WTC11 (cell line): ENCODE data around the gene TMEM63B. TPM values are rescaled to one million over a fixed set of nuclear protein-coding genes. Genes with fewer than 3 reads are reported as not detected.

ENCODE experiments used
- ATAC-seq: fragments of 200-7000 bp; cut with Tn5 transposase; 2 replicates; pipeline ENCODE4 v1.10.0; 2021; ENCODE audit warnings: mild to moderate bottlenecking, moderate library complexity
- CTCF ChIA-PET: fragments of 300-600 bp; sonication (Branson Sonifier 250); formaldehyde crosslinking; loops from one replicate; lab custom pipeline; 2021; ENCODE audit warnings: antibody characterized with exemption; lab: Charles Lee
- POLR2A ChIA-PET: fragments of 350-600 bp; sonication (Branson Sonifier 250); formaldehyde crosslinking; loops from one replicate; lab custom pipeline; 2021; ENCODE audit warnings: antibody characterized with exemption; lab: Charles Lee
- DNase-seq: peaks from one replicate; pipeline ENCODE4 v3.0.0; 2021; ENCODE audit warnings: low spot score
- H3K27ac Mint-ChIP-seq: 2 replicates; pipeline ENCODE4 v1.8.0; 2021; ENCODE audit warnings: mixed read lengths
- H3K27me3 Mint-ChIP-seq: 2 replicates; pipeline ENCODE4 v1.8.0; 2021; ENCODE audit warnings: low read depth, mild to moderate bottlenecking, moderate library complexity, mixed read lengths
- H3K36me3 Mint-ChIP-seq: 2 replicates; pipeline ENCODE4 v1.8.0; 2021; ENCODE audit warnings: mixed read lengths
- H3K4me1 Mint-ChIP-seq: 2 replicates; pipeline ENCODE4 v1.8.0; 2022; ENCODE audit warnings: mixed read lengths
- H3K4me3 Mint-ChIP-seq: 2 replicates; pipeline ENCODE4 v1.8.0; 2021; ENCODE audit warnings: mild to moderate bottlenecking, moderate library complexity, mixed read lengths
- H3K9me3 Mint-ChIP-seq: 2 replicates; pipeline ENCODE4 v1.8.0; 2021; ENCODE audit warnings: mixed read lengths
- AFF4 ChIP-seq: sonication (generic); formaldehyde crosslinking; IDR thresholded peaks from 2 replicates; pipeline ENCODE4 v1.8.1; 2023; ENCODE audit warnings: mild to moderate bottlenecking, missing genetic modification reagents, borderline replicate concordance
- PRDM15 ChIP-seq: sonication (generic); formaldehyde crosslinking; IDR thresholded peaks from 2 replicates; pipeline ENCODE4 v1.8.0; 2022; ENCODE audit warnings: missing genetic modification reagents
- RELA ChIP-seq: sonication (generic); formaldehyde crosslinking; IDR thresholded peaks from 2 replicates; pipeline ENCODE4 v1.8.1; 2022; ENCODE audit warnings: missing genetic modification reagents, mild to moderate bottlenecking, borderline replicate concordance
- SMAD3 ChIP-seq: sonication (generic); formaldehyde crosslinking; IDR thresholded peaks from 2 replicates; pipeline ENCODE4 v1.8.0; 2022; ENCODE audit warnings: missing genetic modification reagents, mild to moderate bottlenecking, borderline replicate concordance
- SMAD4 ChIP-seq: sonication (generic); formaldehyde crosslinking; IDR thresholded peaks from 2 replicates; pipeline ENCODE4 v1.8.0; 2022; ENCODE audit warnings: mild to moderate bottlenecking, missing genetic modification reagents
- ZMAT4 ChIP-seq: fragments of 250-450 bp; sonication (Bioruptor Pico); IDR thresholded peaks from 2 replicates; pipeline ENCODE4 v1.9.0; 2021; ENCODE audit warnings: mild to moderate bottlenecking
- ZNF232 ChIP-seq: sonication (generic); formaldehyde crosslinking; IDR thresholded peaks from 2 replicates; pipeline ENCODE4 v1.8.0; 2022; ENCODE audit warnings: mild to moderate bottlenecking, missing genetic modification reagents
- ZNF512 ChIP-seq: sonication (generic); formaldehyde crosslinking; IDR thresholded peaks from 2 replicates; pipeline ENCODE4 v1.8.1; 2022; ENCODE audit warnings: missing genetic modification reagents, borderline replicate concordance
- total RNA-seq: library from RNA; stranded (reverse); gene quantifications from 3 replicates; pipeline ENCODE4 v1.2.3, GENCODE V29; 2021
- TF ChIP-seq, protein P1 (sequence below): sonication (generic); formaldehyde crosslinking; IDR thresholded peaks from 2 replicates; pipeline ENCODE4 v1.8.1; 2022; ENCODE audit warnings: low read depth, mild to moderate bottlenecking, moderate library complexity, missing genetic modification reagents, borderline replicate concordance
- TF ChIP-seq, protein P2 (sequence below): sonication (generic); formaldehyde crosslinking; IDR thresholded peaks from 2 replicates; pipeline ENCODE4 v1.8.1; 2023; ENCODE audit warnings: mild to moderate bottlenecking, missing genetic modification reagents, moderate library complexity

TMEM63B gene
- total RNA-seq, 1 experiment from 2014 or later = 72.8 TPM

DNA sequence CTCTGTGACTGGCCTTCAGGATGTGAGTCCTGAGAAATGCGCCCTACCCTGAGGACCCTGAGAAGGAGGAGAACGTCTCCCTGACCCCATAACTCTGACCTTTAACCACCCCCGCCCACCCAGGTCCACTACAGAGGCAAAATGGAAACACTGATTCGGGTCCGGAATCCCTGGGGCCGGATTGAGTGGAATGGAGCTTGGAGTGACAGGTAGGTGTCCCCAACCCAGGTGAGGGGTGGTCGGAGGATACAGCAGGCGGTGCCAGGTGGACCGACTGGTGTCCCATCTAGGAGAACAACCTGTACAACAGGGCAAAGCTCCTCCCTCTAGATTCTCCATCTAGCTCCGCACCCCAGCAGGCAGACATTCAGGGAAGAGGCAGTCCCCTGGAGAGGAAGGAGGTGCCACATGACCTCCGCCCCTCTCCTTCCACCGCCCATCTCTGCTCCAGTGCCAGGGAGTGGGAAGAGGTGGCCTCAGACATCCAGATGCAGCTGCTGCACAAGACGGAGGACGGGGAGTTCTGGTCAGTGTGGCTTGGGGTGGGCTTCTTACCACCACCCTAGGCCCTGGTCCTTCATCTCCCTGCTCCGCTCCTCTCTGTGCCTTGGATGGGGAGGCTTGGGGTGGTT is 48.9 kb downstream of the TMEM63B start:
- Mint-ChIP-seq H3K4me1 (peaks cover 10% of the 10 kb centered on the region), H3K27ac (peak overlapping the region; percentile 36; the same call in 1 of the 2 replicates), H3K9me3 (no peaks in the 10 kb centered on the region), H3K4me3 (no peak overlapping the region), H3K36me3 (no peaks in the 10 kb centered on the region), H3K27me3 (no peaks in the 10 kb centered on the region)
- TF ChIP-seq SMAD3 (no peak), PRDM15 (CRISPR knock-in tag) (peak; percentile 79), SMAD4 (CRISPR knock-in tag) (no peak), ZMAT4 (CRISPR knock-in tag) (no peak), ZNF512 (CRISPR knock-in tag) (no peak), RELA (no peak)
- TF ChIP-seq, protein P1, sequence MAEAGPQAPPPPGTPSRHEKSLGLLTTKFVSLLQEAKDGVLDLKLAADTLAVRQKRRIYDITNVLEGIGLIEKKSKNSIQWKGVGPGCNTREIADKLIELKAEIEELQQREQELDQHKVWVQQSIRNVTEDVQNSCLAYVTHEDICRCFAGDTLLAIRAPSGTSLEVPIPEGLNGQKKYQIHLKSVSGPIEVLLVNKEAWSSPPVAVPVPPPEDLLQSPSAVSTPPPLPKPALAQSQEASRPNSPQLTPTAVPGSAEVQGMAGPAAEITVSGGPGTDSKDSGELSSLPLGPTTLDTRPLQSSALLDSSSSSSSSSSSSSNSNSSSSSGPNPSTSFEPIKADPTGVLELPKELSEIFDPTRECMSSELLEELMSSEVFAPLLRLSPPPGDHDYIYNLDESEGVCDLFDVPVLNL (CRISPR knock-in tag) = no peak
- POLR2A ChIA-PET = no interaction called here
- CTCF ChIA-PET = interaction anchor here (0.6 to 1.6 kb wide), 4 partner anchors 22 to 70 kb away, joined by 3 to 5 read pairs (median 4); partner anchors contain the start of genes MRPL14 and TMEM63B
- no peak for DNase-seq
- ATAC-seq = no peak

DNA sequence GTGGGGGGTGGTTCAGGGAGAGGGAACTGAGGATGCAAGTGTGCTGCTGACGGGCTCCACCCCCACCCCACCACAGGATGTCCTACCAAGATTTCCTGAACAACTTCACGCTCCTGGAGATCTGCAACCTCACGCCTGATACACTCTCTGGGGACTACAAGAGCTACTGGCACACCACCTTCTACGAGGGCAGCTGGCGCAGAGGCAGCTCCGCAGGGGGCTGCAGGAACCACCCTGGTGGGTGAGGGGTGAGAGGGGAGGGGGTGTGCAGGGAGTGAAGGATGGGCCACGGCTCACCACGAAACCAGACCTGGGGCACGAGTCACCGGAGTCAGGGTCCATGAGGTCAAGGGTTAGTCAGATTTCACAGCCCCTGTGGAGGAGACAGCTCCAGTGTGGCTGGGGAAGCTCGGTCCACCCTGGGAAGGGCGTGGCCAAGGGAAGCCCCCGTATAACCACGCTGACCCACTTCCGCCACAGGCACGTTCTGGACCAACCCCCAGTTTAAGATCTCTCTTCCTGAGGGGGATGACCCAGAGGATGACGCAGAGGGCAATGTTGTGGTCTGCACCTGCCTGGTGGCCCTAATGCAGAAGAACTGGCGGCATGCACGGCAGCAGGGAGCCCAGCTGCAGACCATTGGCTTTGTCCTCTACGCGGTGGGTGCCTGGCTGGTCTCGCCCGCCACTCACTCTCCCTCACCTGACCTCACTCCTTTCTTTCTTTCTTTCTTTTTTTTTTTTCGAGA is 49.6 kb downstream of the TMEM63B start:
- DNase-seq = no peak
- POLR2A ChIA-PET = interaction anchor here (1.4 kb wide), 1 partner anchor 15 kb away, joined by 3 read pairs; no protein-coding TSS in a partner anchor
- TF ChIP-seq AFF4 (CRISPR knock-in tag) (no peak), ZNF232 (CRISPR knock-in tag) (no peak), PRDM15 (CRISPR knock-in tag) (no peak)
- TF ChIP-seq, protein P2, sequence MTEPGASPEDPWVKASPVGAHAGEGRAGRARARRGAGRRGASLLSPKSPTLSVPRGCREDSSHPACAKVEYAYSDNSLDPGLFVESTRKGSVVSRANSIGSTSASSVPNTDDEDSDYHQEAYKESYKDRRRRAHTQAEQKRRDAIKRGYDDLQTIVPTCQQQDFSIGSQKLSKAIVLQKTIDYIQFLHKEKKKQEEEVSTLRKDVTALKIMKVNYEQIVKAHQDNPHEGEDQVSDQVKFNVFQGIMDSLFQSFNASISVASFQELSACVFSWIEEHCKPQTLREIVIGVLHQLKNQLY (CRISPR knock-in tag) = no peak

More for the DNA sequence above, 49.6 kb downstream of the TMEM63B start:
- peaks cover 10% of the 10 kb centered on the region for H3K4me1 Mint-ChIP-seq
- no peaks in the 10 kb centered on the region for H3K36me3 Mint-ChIP-seq
- H3K27me3 Mint-ChIP-seq = no peaks in the 10 kb centered on the region
- CTCF ChIA-PET = interaction anchor here (1.0 to 1.6 kb wide), 3 partner anchors 49 to 69 kb away, joined by 3 to 4 read pairs (median 4); partner anchors contain the start of genes MRPL14 and TMEM63B
- no peak for ATAC-seq
- H3K9me3 Mint-ChIP-seq = no peaks in the 10 kb centered on the region
- no peak overlapping the region for H3K27ac Mint-ChIP-seq
- H3K4me3 Mint-ChIP-seq = no peak overlapping the region
